ENCODE results near the gene ANGPTL4.

GRCh38 chr19:8336072-8336569 is 27.8 kb upstream of the ANGPTL4 start:
- TF ChIP-seq CTCF (IDR thresholded peaks at IDR 0.05) (no peak), POLR2A (IDR thresholded peaks at IDR 0.05) (no peak)

Measured in breast epithelium (tissue), 3 donors.